Neural progenitor cell (in vitro differentiated cells): ENCODE data around the gene POLE. TPM values are rescaled to one million over a fixed set of nuclear protein-coding genes. Genes with fewer than 3 reads are reported as not detected.

Source experiments
- DNase-seq: peaks from one replicate; pipeline ENCODE4 v3.0.0-alpha.2; 2016; ENCODE audit warnings: low spot score
- H2AFZ ChIP-seq: fragments of 200-600 bp; sonication (generic); replicated peaks from 2 replicates; pipeline ENCODE4 v1.6.1; 2016; ENCODE audit warnings: antibody characterized with exemption
- H3F3A ChIP-seq: fragments of 200-600 bp; sonication (generic); 2 replicates; pipeline ENCODE4 v1.6.1; 2016; ENCODE audit warnings: antibody characterized with exemption, low read depth
- H3K27ac ChIP-seq: fragments of 200-600 bp; sonication (generic); 2 replicates; pipeline ENCODE4 v1.5.1; 2016; ENCODE audit warnings: mild to moderate bottlenecking
- H3K27me3 ChIP-seq: fragments of 200-600 bp; sonication (generic); 2 replicates; pipeline ENCODE4 v1.6.1; 2016; ENCODE audit warnings: mild to moderate bottlenecking, moderate library complexity
- H3K36me3 ChIP-seq: fragments of 200-600 bp; sonication (generic); 2 replicates; pipeline ENCODE4 v1.5.1; 2016
- H3K4me1 ChIP-seq: fragments of 200-600 bp; sonication (generic); 2 replicates; pipeline ENCODE4 v1.6.1; 2016; ENCODE audit warnings: mixed run types
- H3K4me2 ChIP-seq: fragments of 200-600 bp; sonication (generic); 2 replicates; pipeline ENCODE4 v1.6.1; 2016
- H3K4me3 ChIP-seq: fragments of 200-600 bp; sonication (generic); 2 replicates; pipeline ENCODE4 v1.5.1; 2016
- H3K79me2 ChIP-seq: fragments of 200-600 bp; sonication (generic); 2 replicates; pipeline ENCODE4 v1.6.1; 2016; ENCODE audit warnings: low read depth
- H3K9ac ChIP-seq: fragments of 200-600 bp; sonication (generic); 2 replicates; pipeline ENCODE4 v1.6.1; 2016
- H3K9me3 ChIP-seq: fragments of 200-600 bp; sonication (generic); 2 replicates; pipeline ENCODE4 v1.5.1; 2016; ENCODE audit warnings: low read depth
- H4K20me1 ChIP-seq: fragments of 200-600 bp; sonication (generic); 2 replicates; pipeline ENCODE4 v1.6.1; 2016; ENCODE audit warnings: low read depth
- H3K27ac Mint-ChIP-seq: 3 replicates; pipeline ENCODE4 v1.8.0; 2021; ENCODE audit warnings: mixed read lengths
- H3K27me3 Mint-ChIP-seq: 2 replicates; pipeline ENCODE4 v1.8.0; 2022; ENCODE audit warnings: low read depth, mild to moderate bottlenecking, inconsistent platforms, moderate library complexity, mixed read lengths; ENCODE audit not compliant: insufficient read depth
- H3K36me3 Mint-ChIP-seq: 3 replicates; pipeline ENCODE4 v1.8.0; 2021; ENCODE audit warnings: mixed read lengths
- H3K4me1 Mint-ChIP-seq: 3 replicates; pipeline ENCODE4 v1.8.0; 2021; ENCODE audit warnings: mixed read lengths
- H3K4me3 Mint-ChIP-seq: 3 replicates; pipeline ENCODE4 v1.8.0; 2021; ENCODE audit warnings: mild to moderate bottlenecking, moderate library complexity, mixed read lengths
- H3K9me3 Mint-ChIP-seq: 3 replicates; pipeline ENCODE4 v1.8.0; 2020; ENCODE audit warnings: mixed read lengths
- CTCF ChIP-seq: fragments of 200-600 bp; sonication (generic); IDR thresholded peaks from 2 replicates; pipeline ENCODE4 v1.5.1; 2017; ENCODE audit warnings: antibody characterized with exemption, mild to moderate bottlenecking
- EZH2 ChIP-seq: fragments of 200-600 bp; sonication (generic); IDR thresholded peaks from 2 replicates; pipeline ENCODE4 v1.6.1; 2017; ENCODE audit warnings: antibody characterized with exemption, mild to moderate bottlenecking, moderate library complexity
- EZH2phosphoT487 ChIP-seq: fragments of 200-600 bp; sonication (generic); IDR thresholded peaks from 2 replicates; pipeline ENCODE4 v1.6.1; 2017; ENCODE audit warnings: antibody characterized with exemption
- total RNA-seq: library from RNA; depleted of rRNA; stranded (reverse); fragments of >200 nt; gene quantifications from 2 replicates; pipeline ENCODE4 v1.2.3, GENCODE V29; 2015; ENCODE audit warnings: low replicate concordance

The POLE gene
- total RNA-seq, 1 donor from 2014 or later: 46.8 TPM

GRCh38 chr12:132647858-132648257 lies 39.3 kb downstream of the POLE start:
- no peak for TF ChIP-seq EZH2phosphoT487
- TF ChIP-seq CTCF: no peak
- TF ChIP-seq EZH2: no peak
- Histone ChIP-seq H3K4me3 (no peak overlapping the region), H2AFZ (no peak overlapping the region), H3K79me2 (no peaks in the 10 kb centered on the region), H3K4me1 (no peaks in the 10 kb centered on the region), H3K27ac (no peak overlapping the region), H3K27me3 (no peaks in the 10 kb centered on the region), H3K36me3 (no peaks in the 10 kb centered on the region), H3F3A (no peaks in the 10 kb centered on the region), H4K20me1 (peaks cover 6% of the 10 kb centered on the region), H3K9me3 (no peaks in the 10 kb centered on the region), H3K9ac (no peak overlapping the region), H3K4me2 (no peak overlapping the region)
- H3K4me1 Mint-ChIP-seq: no peaks in the 10 kb centered on the region
- no peak overlapping the region for H3K4me3 Mint-ChIP-seq
- peaks cover 6% of the 10 kb centered on the region for H3K27me3 Mint-ChIP-seq
- DNase-seq: no peak
- peaks cover 39% of the 10 kb centered on the region for H3K36me3 Mint-ChIP-seq
- no peaks in the 10 kb centered on the region for H3K9me3 Mint-ChIP-seq
- no peak overlapping the region for H3K27ac Mint-ChIP-seq

- H3K9me3 Mint-ChIP-seq: no peaks in the 10 kb centered on the region
- H2AFZ ChIP-seq: no peak overlapping the region
- peaks cover 6% of the 10 kb centered on the region for H3K27me3 Mint-ChIP-seq
- H3K27ac ChIP-seq: no peak overlapping the region
- H3K4me3 Mint-ChIP-seq: no peak overlapping the region
- TF ChIP-seq CTCF: no peak
- TF ChIP-seq EZH2phosphoT487: no peak
- TF ChIP-seq EZH2: no peak
- H3K36me3 ChIP-seq: no peaks in the 10 kb centered on the region
- no peaks in the 10 kb centered on the region for H3K4me1 ChIP-seq
- H3K79me2 ChIP-seq: no peaks in the 10 kb centered on the region
- no peaks in the 10 kb centered on the region for H3F3A ChIP-seq
- no peak overlapping the region for H3K27ac Mint-ChIP-seq
- no peak overlapping the region for H3K4me3 ChIP-seq
- no peak overlapping the region for H3K9ac ChIP-seq
- no peak overlapping the region for H3K4me2 ChIP-seq
- DNase-seq: no peak
- no peaks in the 10 kb centered on the region for H3K4me1 Mint-ChIP-seq
- H3K9me3 ChIP-seq: no peaks in the 10 kb centered on the region
- H3K27me3 ChIP-seq: no peaks in the 10 kb centered on the region
- peaks cover 12% of the 10 kb centered on the region for H4K20me1 ChIP-seq
- peaks cover 34% of the 10 kb centered on the region for H3K36me3 Mint-ChIP-seq
These were observed 40.3 kb downstream of the POLE start for GRCh38 chr12:132646850-132647249.

GRCh38 chr12:132642846-132643835 lies 44.0 kb downstream of the POLE start:
- Histone ChIP-seq H3K9me3 (no peaks in the 10 kb centered on the region), H3K27me3 (no peaks in the 10 kb centered on the region), H3K4me1 (no peaks in the 10 kb centered on the region), H3K79me2 (no peaks in the 10 kb centered on the region), H3K27ac (no peak overlapping the region), H3K9ac (no peak overlapping the region), H3K36me3 (no peaks in the 10 kb centered on the region), H3K4me2 (no peak overlapping the region), H3F3A (peaks cover 14% of the 10 kb centered on the region), H4K20me1 (peaks cover 13% of the 10 kb centered on the region), H3K4me3 (no peak overlapping the region), H2AFZ (no peak overlapping the region)
- H3K36me3 Mint-ChIP-seq: peaks cover 38% of the 10 kb centered on the region
- peaks cover 7% of the 10 kb centered on the region for H3K27me3 Mint-ChIP-seq
- no peaks in the 10 kb centered on the region for H3K4me1 Mint-ChIP-seq
- H3K9me3 Mint-ChIP-seq: no peaks in the 10 kb centered on the region
- no peak for DNase-seq
- TF ChIP-seq EZH2phosphoT487 (no peak), CTCF (no peak)
- H3K4me3 Mint-ChIP-seq: no peak overlapping the region
- H3K27ac Mint-ChIP-seq: no peak overlapping the region
